A549 (cell line): Measurements from ENCODE around the gene TNS1.

ENCODE experiments used
- CBX8 ChIP-seq: fragments of 200-600 bp; sonication (generic); IDR thresholded peaks from 2 replicates; pipeline ENCODE4 v1.6.1; 2016
- CTCF ChIP-seq: fragments of >200 bp; sonication (Bioruptor Twin); formaldehyde crosslinking; IDR thresholded peaks from 3 replicates; pipeline ENCODE4 v1.5.1; 2016
- ESRRA ChIP-seq: fragments of 150-350 bp; IDR thresholded peaks from 2 replicates; pipeline ENCODE4 v1.6.1; 2014; ENCODE audit warnings: mild to moderate bottlenecking, low read length, borderline replicate concordance

- TF ChIP-seq CBX8 (no peak), CTCF (no peak), ESRRA (no peak)
Observed at GRCh38 chr2:218002143-218002844, 501 bp downstream of the TNS1 start.
